ENCODE data around the gene MTUS2. TPM values are rescaled to one million over a fixed set of nuclear protein-coding genes. Genes with fewer than 3 reads are reported as not detected.

MTUS2 gene
- total RNA-seq, 4 donors from 2014 or later: 0.20 to 1.6 (median 0.25) TPM; not detected in 1

GRCh38 chr13:29429286-29429900 is 609.3 kb downstream of the MTUS2 start:
- no peak for TF ChIP-seq POLR2A (IDR thresholded peaks at IDR 0.05)
- TF ChIP-seq, protein P1, sequence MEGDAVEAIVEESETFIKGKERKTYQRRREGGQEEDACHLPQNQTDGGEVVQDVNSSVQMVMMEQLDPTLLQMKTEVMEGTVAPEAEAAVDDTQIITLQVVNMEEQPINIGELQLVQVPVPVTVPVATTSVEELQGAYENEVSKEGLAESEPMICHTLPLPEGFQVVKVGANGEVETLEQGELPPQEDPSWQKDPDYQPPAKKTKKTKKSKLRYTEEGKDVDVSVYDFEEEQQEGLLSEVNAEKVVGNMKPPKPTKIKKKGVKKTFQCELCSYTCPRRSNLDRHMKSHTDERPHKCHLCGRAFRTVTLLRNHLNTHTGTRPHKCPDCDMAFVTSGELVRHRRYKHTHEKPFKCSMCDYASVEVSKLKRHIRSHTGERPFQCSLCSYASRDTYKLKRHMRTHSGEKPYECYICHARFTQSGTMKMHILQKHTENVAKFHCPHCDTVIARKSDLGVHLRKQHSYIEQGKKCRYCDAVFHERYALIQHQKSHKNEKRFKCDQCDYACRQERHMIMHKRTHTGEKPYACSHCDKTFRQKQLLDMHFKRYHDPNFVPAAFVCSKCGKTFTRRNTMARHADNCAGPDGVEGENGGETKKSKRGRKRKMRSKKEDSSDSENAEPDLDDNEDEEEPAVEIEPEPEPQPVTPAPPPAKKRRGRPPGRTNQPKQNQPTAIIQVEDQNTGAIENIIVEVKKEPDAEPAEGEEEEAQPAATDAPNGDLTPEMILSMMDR (IDR thresholded peaks at IDR 0.05 in 4 of 5, conservative IDR thresholded peaks at IDR 0.05 in 1 of 5): no peak
- Histone ChIP-seq H3K36me3 (no peaks in the 10 kb centered on the region), H3K27ac (no peak overlapping the region), H3K4me3 (no peak overlapping the region), H3K9me3 (no peaks in the 10 kb centered on the region), H3K27me3 (peaks cover 5 to 13% (median 6%) of the 10 kb centered on the region in 3 donors), H3K4me1 (peaks cover 7 to 11% of the 10 kb centered on the region in 2 donors)
- DNase-seq (no peak), ATAC-seq (no peak)
- in situ Hi-C loops (cut with MboI; ENCODE audit: low sequenced_read_pairs in 4 of 4) (no loop called here), intact Hi-C loops (cut with DNase I; ENCODE audit: low total_unique reads) (no loop called here)

- intact Hi-C loops (cut with DNase I; ENCODE audit: low total_unique reads) (no loop called here), in situ Hi-C loops (cut with MboI; ENCODE audit: low sequenced_read_pairs in 4 of 4) (no loop called here)
- no peak for ATAC-seq
- H3K27me3 ChIP-seq: no peaks in the 10 kb centered on the region
- no peak for TF ChIP-seq POLR2A (IDR thresholded peaks at IDR 0.05)
- DNase-seq: no peak
- peaks cover 26 to 56% of the 10 kb centered on the region in 2 donors for H3K4me1 ChIP-seq
- no peaks in the 10 kb centered on the region for H3K36me3 ChIP-seq
- H3K4me3 ChIP-seq: no peak overlapping the region
- H3K27ac ChIP-seq: peak overlapping the region; percentile 29 to 84 (median 72)
- no peaks in the 10 kb centered on the region for H3K9me3 ChIP-seq
Measured at GRCh38 chr13:29434217-29434945, 614.2 kb downstream of the MTUS2 start.

DNA sequence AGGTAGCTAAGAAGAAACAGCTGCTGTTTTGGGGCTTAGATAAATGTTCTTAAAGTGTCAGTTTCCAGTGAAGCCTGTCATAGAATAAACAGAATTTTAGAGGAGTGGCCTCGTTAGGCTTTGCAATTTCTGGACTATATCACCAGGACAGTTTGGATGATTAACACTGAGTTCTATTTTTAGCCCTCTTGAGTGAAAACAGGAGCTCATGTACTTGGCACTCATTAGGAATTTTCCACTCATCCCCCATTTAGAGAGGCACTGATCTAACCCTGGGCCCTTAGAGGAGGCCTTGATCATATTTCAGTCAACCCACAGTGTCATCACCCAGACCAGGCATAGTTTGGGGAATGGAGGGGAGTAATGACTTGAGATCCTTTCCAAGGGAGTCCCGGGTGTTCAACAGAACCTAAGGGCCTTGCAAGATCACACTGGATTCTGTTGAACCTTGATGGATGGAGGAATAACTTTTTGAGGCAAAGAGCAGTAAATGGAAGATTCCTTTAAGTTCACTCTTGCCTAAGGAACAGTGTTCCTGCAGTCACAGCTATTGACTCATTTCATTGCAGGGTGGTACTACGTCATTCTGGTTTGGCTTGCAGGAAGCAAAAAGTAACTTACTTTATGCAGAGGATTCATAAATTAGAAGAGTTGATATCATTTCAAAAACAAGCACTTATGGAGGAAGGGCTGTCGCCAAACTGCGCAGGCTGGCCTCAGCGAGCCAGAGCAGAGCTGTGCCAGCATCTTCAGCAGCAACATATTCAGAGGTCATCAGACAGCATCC is 615.2 kb downstream of the MTUS2 start:
- no peaks in the 10 kb centered on the region for H3K9me3 ChIP-seq
- in situ Hi-C loops (cut with MboI; ENCODE audit: low sequenced_read_pairs in 4 of 4): no loop called here
- intact Hi-C loops (cut with DNase I; ENCODE audit: low total_unique reads): loop anchor here (5.0 kb wide), 1 partner anchor 37 kb away; no protein-coding TSS in a partner anchor
- TF ChIP-seq POLR2A (IDR thresholded peaks at IDR 0.05): no peak
- TF ChIP-seq, protein P1 (IDR thresholded peaks at IDR 0.05 in 4 of 5, conservative IDR thresholded peaks at IDR 0.05 in 1 of 5): no peak
- peak overlapping the region; percentile 29 to 84 (median 72) for H3K27ac ChIP-seq
- H3K36me3 ChIP-seq: no peaks in the 10 kb centered on the region
- peaks cover 26 to 57% of the 10 kb centered on the region in 2 donors for H3K4me1 ChIP-seq
- peak overlapping the region in 1 of 4 donors; percentile 12 for H3K4me3 ChIP-seq
- peak; percentile 93 to 94 for ATAC-seq
- DNase-seq: peak; percentile 26 to 37
- no peaks in the 10 kb centered on the region for H3K27me3 ChIP-seq

DNA sequence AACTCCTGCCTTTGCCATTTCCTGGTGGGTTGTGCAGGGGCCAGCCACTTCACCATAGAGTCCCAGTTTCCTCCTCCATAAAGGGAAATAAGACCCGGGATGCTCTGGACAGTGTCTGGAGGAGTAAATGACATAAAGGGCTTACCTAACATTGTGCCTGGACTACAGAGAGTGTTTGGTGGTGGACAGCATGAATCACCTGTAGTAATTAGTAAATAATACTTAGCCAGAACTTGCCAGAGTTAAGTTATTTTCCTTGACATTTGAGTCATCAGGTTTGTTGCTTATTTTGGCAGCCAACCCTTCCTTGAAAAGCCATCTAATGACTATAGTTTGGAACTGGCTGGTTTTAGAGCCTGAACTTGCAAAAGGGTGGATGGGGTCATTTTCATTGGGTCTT is 616.2 kb downstream of the MTUS2 start:
- no peaks in the 10 kb centered on the region for H3K9me3 ChIP-seq
- ATAC-seq (peak in 1 of 2 donors; percentile 37), DNase-seq (no peak)
- H3K27me3 ChIP-seq: no peaks in the 10 kb centered on the region
- H3K27ac ChIP-seq: peak overlapping the region in 2 of 4 donors; percentile 76 to 84
- intact Hi-C loops (cut with DNase I; ENCODE audit: low total_unique reads): loop anchor here (5.0 kb wide), 1 partner anchor 36 kb away; no protein-coding TSS in a partner anchor
- H3K4me3 ChIP-seq: no peak overlapping the region
- in situ Hi-C loops (cut with MboI; ENCODE audit: low sequenced_read_pairs in 4 of 4): no loop called here
- H3K4me1 ChIP-seq: peaks cover 26 to 57% of the 10 kb centered on the region in 2 donors
- H3K36me3 ChIP-seq: no peaks in the 10 kb centered on the region
- TF ChIP-seq, protein P1 (IDR thresholded peaks at IDR 0.05 in 4 of 5, conservative IDR thresholded peaks at IDR 0.05 in 1 of 5): no peak
- TF ChIP-seq POLR2A (IDR thresholded peaks at IDR 0.05): no peak

All from gastrocnemius medialis (tissue), 4 donors.